ENCODE data around the gene CDK16.

Gene CDK16

DNA sequence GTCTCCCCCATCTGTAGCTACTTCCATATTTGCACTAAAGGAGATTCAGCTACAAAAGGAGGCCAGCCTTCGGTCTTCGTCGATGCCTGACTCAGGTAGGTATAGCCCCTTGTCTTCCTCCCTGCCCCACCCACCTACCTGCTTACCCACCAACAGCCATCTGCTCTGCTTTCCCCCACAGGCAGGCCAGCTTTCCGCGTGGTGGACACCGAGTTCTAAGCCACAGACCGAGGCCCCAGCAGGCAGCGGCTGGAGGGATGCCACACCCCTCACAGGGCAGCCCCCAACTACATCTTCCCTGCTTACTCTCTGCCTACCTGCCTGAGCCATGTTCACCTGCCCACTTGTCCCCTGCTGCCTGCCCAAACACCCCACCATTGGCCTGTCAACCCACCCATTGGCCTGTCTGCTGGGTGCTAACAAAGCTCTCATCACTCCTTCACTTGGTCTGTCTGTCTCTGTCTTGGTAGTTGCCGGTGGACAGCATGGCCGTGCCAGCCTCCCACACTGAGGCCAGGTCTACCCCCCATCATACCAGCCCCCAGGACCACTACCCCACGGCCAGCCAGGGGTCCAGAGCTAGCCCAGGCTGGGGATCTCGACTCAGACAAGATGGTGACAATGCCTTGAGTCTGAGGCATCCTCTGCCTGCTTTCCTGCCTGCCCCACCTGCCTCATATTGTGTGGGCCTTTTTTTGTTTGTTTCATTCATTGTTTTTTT, 10.2 kb downstream of the CDK16 start:
- DNase-seq (ENCODE audit: low spot score) = no peak

DNA sequence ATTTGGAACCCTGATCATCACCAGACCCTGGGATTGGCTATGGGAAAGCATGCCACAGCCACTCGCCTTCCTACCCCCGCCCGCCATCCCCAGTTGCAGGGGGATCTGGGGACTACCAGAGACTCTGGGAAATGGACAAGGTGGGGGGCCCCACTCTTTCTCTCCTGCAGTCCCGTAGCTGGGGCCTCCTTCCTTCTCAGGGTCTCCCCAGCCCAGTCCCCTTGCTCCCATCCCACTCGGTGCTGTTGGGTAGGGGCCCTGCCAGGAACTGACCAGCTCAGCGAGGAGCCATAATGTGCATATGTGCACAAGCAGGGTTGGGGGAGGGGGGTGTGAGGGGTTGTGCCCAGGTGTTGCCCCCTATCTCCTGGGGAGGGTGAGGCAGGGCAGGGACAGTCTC, 10.9 kb downstream of the CDK16 start:
- DNase-seq (ENCODE audit: low spot score) = no peak

DNA sequence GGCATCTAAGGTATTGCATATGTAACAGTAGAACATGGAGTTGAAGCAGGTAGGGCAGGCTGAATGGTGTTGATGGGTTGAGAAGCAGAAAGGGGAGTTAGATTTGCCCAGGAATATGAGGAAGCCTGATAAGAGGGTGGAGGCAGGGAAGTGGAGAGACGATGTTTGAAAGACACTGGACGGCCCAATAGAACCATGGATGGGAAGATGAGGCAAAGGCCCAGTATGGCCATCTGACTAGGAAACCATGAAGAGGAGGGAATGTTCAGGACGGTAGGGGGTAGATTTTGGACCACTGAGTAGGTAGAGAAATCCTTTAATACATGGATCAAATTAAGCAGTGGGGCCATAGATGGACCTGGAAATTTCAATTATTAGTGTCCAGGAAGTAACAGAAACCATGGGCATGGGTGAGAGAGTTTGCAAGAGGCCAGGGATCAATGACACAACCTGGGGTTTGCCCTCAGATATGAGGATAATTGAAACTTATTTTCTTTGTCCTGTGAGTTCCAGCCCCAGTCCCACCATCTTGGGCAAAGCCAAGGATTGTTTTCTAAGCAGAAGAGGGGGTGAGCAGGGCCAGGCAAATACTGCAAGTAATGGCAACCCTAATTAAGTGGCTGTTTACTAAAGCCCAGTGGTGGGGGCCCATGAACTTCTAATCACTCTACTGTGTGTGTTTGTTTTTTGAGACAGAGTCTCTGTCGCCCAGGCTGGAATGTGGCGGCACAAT, 11.8 kb downstream of the CDK16 start:
- DNase-seq (ENCODE audit: low spot score) = no peak

DNA sequence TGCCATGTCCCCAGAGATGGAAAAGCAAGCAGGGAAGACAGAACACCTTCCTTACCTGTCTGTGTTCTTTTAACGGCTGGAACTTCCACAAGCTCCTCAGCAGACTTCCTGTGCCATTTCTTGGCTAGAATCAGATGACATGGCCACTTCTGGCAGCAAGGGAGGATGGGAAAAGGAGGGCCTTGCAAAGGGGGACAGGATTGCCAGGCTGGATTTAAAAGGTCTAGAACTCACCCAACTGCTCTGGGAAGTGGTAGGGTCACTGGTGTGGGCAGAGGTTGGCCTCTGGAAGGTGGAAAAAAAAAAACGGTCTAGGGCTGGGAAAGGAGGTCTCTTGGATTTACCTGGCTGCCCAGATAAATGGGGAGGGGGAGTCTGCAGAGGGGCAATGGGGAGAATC, 12.7 kb downstream of the CDK16 start:
- DNase-seq (ENCODE audit: low spot score) = no peak

DNA sequence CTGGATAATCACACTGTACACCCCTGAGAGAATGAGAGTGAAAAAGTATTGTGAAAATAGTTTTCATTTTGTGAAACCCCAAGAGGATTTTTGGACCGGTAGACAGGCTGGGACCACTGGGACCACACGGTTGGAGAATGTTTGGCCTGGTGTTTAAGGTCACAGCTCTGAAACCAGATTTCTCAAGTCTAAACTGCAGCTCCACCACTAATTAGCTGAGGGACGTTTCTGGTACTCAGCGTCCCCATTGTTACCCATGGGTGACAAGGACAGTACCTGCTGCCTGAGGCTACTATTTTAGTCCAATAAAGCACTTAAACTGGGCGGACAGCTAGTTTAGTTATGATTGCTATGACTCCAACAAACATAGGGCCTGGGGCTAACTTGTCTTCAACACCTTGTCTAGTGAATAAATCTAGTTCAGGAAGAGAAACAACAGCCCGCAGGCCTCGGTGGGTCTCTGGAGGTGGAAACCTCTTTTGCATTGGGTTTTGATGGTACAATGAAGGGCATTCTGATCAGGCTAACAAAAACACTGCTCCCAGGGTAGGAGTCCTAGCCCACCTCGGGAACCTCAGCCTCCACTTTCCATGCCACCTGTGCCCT, 13.8 kb downstream of the CDK16 start:
- no peak for DNase-seq (ENCODE audit: low spot score)

DNA sequence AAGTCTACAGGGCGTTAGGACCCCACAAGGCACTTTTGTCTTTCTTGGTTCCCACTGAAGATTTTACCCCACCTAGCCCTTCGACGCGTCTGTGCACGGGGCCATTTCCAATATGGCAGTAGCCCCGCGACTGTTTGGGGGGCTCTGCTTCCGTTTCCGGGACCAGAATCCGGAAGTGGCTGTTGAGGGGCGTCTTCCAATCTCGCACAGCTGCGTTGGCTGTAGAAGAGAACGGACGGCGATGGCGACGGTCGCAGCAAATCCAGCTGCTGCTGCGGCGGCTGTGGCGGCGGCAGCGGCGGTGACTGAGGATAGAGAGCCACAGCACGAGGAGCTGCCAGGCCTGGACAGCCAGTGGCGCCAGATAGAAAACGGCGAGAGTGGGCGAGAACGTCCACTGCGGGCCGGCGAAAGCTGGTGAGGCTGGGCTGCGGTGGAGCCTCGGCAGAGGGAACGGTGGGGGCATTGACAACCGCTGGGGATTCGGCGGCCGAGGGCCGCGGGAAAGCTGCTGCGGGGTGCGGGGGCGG, 14.4 kb downstream of the CDK16 start, which contains the start of gene USP11:
Gene USP11, plus strand, starts transcription at position 207 of the 530 bp plus-strand sequence. Its CDS starts 35 bp downstream, at position 242.
- peak; percentile 25 for DNase-seq (ENCODE audit: low spot score)

DNA sequence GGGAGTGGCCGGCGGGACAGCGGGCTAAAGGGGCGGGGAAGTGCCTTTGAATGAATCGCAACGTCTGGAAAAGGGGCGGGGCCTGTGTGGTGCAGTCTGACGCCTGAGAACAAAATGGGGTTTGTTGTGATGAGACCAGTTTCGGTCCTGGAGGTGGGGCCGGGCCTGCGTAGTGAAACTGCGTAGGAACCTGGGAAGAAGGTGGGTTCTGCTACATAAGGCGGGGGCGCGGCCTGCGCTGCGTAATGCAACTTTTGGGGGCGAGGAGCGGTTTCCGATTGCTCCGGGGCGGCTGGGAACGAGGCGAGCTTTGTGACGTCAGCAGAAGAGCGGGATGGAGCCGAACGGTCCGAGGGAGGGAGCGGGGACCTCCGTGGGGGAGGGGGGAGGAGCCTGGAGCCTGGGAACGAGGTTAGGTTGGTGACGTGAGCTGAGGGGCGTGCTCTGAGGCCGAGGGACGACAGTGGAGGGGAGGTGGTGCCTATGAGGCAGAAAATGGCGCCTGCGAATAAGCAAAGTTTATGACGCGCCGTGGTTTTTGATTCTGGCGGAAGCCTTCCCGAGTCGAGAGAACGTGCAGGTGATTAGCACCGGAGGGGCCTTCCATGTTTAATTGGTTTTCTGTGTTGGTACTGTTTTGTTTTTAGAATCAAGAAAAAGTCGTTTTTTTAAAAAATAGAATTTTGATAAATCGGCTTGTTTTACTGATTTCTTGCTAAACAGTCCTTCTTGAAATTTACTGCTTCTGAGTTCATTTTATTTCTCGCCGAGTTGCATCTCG, 15.0 kb downstream of the CDK16 start:
- peak; percentile 63 for DNase-seq (ENCODE audit: low spot score)

DNA sequence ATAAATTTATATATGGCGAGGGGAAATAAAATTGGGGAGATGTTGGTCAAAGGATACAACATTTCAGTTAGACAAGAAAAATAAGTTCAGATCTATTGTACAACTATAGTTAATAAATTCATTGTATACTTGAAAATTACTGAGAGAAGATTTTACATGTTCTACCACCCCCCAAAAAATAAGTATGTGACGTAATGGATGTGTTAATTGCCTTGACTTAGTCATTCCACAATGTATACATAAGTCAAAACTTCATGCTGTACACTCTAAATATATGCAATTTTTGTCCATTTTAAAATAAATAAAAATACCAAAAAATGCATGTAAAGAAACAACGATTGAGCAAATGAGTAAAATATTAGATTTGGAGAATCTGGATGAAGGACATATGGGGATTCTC, 16.1 kb downstream of the CDK16 start:
- no peak for DNase-seq (ENCODE audit: low spot score)

DNA sequence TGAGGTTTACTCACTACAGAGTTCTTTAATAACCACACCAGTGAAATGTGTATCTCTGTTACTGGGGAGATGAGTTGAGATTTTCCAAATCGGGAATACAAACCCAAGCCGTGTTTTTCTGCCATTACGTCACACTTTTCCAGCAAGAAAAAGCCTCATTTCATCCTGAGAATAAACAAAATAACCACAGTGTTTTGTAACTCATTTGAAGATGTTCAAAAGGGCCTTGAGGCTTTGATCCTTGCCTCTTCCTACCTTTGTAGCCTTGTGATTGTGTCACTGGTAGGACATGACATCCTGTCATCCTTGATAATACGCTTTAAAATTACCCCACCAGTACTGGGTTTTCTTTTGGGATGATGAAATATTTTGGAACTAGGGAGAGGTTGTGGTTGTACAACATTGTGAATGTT, 17.2 kb downstream of the CDK16 start:
- no peak for DNase-seq (ENCODE audit: low spot score)

DNA sequence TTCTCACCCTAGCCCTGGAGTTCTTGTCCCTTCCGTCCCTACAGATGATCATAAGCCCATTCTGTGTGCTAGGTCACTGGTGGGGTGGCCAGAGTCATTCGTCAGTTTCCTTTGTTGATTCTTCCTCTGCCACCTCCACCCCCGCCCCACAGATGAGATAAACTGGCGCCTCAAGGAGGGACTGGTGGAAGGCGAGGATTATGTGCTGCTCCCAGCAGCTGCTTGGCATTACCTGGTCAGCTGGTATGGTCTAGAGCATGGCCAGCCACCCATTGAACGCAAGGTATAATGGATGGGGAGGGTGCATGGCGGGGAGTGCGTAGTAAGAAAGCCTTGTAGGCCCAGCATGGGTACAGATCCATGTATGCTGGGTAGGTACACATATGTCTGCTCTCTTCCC, 20.7 kb downstream of the CDK16 start:
- no peak for DNase-seq (ENCODE audit: low spot score)

DNA sequence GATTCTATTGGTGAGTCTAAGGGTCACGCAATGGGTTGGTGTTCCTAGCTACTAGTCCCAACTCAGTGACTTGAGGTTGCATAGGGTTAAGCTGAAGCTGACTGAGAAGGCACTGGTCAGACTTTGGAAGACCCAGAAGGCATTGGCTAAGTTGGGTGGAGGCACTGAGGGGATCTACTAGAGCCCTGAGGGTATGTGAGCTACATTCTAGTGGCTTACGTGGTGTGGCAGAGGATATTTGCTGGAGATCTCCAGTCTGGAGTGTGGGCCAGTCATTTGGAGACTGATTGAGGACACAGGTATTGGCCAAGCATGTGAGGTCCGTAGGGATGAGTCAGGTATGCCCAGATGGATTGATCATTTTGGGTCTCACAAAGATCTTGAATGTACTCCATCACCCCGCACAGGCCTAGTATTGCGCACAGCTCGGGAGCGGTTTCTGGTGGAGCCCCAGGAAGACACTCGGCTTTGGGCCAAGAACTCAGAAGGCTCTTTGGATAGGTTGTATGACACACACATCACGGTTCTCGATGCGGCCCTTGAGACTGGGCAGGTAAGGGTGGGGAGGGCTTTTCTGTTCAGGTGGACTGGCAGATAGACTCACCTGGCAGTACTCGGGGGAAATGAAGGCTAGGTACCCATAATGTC, 21.5 kb downstream of the CDK16 start:
- no peak for DNase-seq (ENCODE audit: low spot score)

DNA sequence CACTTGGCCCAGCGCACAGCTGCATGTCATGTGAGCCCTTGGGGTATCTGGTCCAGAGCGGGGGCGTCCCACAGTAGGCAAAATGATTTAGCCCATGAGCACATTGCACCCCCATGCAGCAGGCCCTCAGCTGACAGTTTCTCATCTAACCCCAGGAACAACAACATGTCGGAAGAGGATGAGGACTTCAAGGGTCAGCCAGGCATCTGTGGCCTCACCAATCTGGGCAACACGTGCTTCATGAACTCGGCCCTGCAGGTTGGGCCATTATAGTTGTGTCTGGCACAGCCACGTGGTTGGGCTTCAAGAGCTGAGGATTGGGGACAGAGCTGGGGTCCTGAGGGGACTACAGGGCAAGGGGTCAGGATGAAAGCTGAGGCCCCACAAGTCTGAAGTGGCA, 22.1 kb downstream of the CDK16 start:
- no peak for DNase-seq (ENCODE audit: low spot score)

DNA sequence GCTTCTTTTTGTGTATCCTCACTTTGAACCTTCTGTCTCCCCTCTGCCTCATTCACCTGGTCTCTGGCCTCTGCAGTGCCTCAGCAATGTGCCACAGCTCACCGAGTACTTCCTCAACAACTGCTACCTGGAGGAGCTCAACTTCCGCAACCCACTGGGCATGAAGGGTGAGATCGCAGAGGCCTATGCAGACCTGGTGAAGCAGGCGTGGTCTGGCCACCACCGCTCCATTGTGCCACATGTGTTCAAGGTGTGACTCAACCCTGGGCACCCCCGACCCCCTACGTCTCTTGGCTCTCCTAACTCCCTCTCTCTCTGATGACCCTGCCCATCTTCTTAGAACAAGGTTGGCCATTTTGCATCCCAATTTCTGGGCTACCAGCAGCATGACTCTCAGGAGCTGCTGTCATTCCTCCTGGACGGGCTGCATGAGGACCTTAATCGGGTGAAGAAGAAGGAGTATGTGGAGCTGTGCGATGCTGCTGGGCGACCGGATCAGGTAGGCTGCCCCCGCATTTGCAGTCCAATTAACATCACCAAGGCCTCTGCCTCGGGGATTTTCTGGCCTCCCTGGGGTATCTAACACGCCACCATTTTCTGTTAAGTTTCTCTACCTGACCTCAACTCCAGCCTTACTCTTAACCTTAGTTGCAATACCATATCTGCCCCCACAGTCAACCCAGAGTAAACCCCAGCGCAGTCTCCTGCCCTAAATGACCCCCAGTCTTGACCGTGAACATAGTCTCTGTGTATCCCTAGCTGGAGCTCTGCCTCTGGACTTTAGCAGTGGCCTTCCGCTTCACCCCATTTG, 22.9 kb downstream of the CDK16 start:
- no peak for DNase-seq (ENCODE audit: low spot score)

DNA sequence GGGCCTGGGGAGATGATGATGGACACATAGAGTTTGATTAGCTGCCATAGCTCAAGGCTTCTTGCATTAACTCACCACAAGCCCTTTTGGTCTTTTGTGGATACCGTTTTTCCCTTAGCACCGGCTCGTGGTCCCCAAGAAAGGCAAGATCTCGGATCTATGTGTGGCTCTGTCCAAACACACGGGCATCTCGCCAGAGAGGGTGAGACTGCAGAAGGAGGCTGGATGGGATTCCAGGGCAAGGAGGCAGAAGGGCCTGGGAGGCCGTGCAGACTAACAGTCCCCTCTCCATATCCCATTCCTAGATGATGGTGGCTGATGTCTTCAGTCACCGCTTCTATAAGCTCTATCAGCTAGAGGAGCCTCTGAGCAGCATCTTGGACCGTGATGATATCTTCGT, 23.8 kb downstream of the CDK16 start:
- DNase-seq (ENCODE audit: low spot score) = no peak

DNA sequence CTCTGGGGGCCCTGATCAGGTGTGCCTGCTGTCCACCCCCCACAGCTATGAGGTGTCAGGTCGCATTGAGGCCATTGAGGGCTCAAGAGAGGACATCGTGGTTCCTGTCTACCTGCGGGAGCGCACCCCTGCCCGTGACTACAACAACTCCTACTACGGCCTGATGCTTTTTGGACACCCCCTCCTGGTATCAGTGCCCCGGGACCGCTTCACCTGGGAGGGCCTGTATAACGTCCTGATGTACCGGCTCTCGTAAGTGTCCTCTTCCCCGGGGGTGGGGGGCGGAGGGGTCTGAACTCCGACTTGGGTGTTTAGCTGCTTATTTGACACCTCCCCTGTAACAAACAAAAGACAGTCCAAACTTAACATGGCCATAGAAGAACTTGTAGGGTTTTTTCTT, 24.9 kb downstream of the CDK16 start:
- no peak for DNase-seq (ENCODE audit: low spot score)

DNA sequence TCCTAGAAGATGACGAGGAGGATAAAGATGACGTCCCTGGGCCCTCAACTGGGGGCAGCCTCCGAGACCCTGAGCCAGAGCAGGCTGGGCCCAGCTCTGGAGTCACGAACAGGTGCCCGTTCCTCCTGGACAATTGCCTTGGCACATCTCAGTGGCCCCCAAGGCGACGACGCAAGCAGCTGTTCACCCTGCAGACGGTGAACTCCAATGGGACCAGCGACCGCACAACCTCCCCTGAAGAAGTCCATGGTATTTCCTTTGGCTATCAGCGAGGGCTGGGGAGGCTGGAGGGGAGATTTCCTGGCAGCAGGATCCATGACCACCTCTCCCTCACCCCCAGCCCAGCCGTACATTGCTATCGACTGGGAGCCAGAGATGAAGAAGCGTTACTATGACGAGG, 26.2 kb downstream of the CDK16 start:
- no peak for DNase-seq (ENCODE audit: low spot score)

DNA sequence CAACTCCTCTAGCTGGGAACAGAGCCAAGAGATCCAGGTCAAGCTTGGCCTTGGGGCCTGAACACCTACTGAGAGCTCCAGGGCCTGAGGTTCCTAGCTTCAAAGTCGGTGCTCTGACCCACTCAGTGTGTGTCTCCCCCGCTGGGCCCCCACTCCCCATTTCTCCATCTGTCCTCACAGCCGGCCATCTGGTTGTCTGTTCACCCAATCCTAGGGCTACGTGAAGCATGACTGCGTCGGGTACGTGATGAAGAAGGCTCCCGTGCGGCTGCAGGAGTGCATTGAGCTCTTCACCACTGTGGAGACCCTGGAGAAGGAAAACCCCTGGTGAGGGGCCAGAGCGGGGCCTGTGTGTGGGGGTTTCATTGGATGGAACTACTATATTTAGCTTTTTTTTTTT, 26.7 kb downstream of the CDK16 start:
- no peak for DNase-seq (ENCODE audit: low spot score)

DNA sequence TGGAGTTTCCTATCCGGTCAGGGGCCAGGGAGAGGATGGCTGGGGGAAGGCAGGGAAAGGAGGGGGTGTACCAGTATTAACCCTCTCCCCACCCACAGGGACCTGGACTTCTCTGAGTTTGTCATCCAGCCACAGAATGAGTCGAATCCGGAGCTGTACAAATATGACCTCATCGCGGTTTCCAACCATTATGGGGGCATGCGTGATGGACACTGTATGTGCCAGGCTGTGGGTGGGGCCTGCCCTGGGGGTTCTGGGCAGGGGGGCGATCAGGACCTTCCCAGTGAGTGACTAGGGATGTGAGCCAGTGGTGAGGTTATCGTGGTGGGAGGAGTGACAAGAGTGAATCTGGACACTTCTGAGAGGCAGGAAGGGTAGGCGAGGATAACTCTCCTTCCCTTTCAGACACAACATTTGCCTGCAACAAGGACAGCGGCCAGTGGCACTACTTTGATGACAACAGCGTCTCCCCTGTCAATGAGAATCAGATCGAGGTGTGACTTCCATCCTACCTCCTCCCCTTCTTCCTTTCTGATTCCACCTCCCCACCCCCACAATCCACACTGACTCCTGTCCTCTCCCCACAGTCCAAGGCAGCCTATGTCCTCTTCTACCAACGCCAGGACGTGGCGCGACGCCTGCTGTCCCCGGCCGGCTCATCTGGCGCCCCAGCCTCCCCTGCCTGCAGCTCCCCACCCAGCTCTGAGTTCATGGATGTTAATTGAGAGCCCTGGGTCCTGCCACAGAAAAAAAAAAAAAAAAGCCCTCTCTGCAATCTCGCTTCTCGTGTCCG, 28.9 kb downstream of the CDK16 start:
- no peak for DNase-seq (ENCODE audit: low spot score)

DNA sequence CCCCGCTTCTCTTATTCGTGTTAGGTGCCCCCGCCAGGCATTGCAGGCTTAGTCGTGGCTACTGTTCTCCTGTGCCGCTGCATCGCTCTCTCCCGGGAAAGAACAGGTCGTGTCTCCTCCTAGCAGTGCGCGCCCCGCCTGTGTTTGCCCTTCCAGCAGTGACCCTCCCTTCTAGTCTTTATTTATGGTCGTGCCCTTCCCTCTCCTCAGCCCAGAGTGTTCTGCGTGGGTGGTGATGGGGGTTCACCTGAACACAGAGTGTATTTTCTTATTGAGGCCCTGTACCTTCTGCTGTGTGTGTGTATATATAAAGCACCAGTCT, 29.5 kb downstream of the CDK16 start:
- DNase-seq (ENCODE audit: low spot score) = no peak

DNA sequence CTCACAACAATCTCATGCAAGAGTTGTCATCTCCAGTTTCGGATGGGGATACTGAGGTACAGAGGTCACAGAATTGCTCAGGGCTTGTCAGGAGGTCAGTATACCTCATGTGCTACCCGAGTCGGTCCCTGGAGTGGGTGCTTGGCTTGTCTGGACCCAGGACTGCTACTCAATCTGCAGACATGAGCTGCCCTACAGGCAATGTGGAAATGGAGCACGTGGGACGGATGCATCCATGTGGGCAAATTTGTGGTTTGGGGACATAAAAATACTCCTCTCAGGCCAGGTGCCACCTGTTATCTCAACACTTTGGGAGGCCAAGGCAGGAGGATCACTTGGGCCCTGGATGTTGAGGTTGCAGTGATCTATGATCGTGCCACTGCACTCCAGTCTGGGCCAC, 30.1 kb downstream of the CDK16 start:
- DNase-seq (ENCODE audit: low spot score) = no peak

Data from HuH-7 (cell line).